Calu3 (cell line): ENCODE results near the gene GRAMD4. TPM values are rescaled to one million over a fixed set of nuclear protein-coding genes. Genes with fewer than 3 reads are reported as not detected.

ENCODE experiments used
- BruUV-seq: library from RNA; stranded (reverse); fragments of 400-500 nt; replicated peaks from 2 replicates; lab custom pipeline; 2021; lab: Mats Ljungman, UMichigan
- CTCF ChIA-PET: fragments of 300-600 bp; sonication (Branson Sonifier 250); formaldehyde crosslinking; loops from one replicate; lab custom pipeline; 2022; ENCODE audit warnings: antibody characterized with exemption; lab: Charles Lee
- DNase-seq: peaks from one replicate; pipeline ENCODE4 v3.0.0; 2022
- H3K27ac Mint-ChIP-seq: one replicate; pipeline ENCODE4 v1.8.0; 2022; ENCODE audit warnings: mixed read lengths; ENCODE audit not compliant: unreplicated experiment
- H3K27me3 Mint-ChIP-seq: one replicate; pipeline ENCODE4 v1.8.0; 2022; ENCODE audit warnings: mixed read lengths; ENCODE audit not compliant: unreplicated experiment
- H3K36me3 Mint-ChIP-seq: one replicate; pipeline ENCODE4 v1.8.0; 2022; ENCODE audit warnings: mild to moderate bottlenecking, moderate library complexity, mixed read lengths; ENCODE audit not compliant: insufficient read depth, unreplicated experiment
- H3K4me1 Mint-ChIP-seq: one replicate; pipeline ENCODE4 v1.8.0; 2022; ENCODE audit warnings: mild to moderate bottlenecking, low read depth, mixed read lengths; ENCODE audit not compliant: unreplicated experiment
- H3K4me3 Mint-ChIP-seq: one replicate; pipeline ENCODE4 v1.8.0; 2022; ENCODE audit warnings: mild to moderate bottlenecking, low read depth, moderate library complexity, mixed read lengths; ENCODE audit not compliant: unreplicated experiment
- H3K9me3 Mint-ChIP-seq: one replicate; pipeline ENCODE4 v1.8.0; 2022; ENCODE audit warnings: low read depth, mixed read lengths; ENCODE audit not compliant: unreplicated experiment
- CTCF ChIP-seq: fragments of 200-600 bp; IDR thresholded peaks from one replicate; pipeline ENCODE4 v1.8.0; 2022; ENCODE audit warnings: antibody characterized with exemption; ENCODE audit not compliant: unreplicated experiment
- intact Hi-C: fragments of 100-400 bp; cut with micrococcal nuclease; formaldehyde crosslinking; loops from one replicate; pipeline ENCODE4 v1.10.0; 2022; ENCODE audit not compliant: unreplicated experiment
- total RNA-seq: library from RNA; stranded (reverse); gene quantifications from 2 replicates; pipeline ENCODE4 v1.2.3, GENCODE V29; 2022

Gene GRAMD4
- total RNA-seq, 1 experiment from 2014 or later = 61.2 TPM

GRCh38 chr22:46654426-46654825, 34.2 kb downstream of the GRAMD4 start:
- BruUV-seq = no TSS peak
- CTCF ChIA-PET = no interaction called here
- no peak overlapping the region for H3K4me3 Mint-ChIP-seq
- no peaks in the 10 kb centered on the region for H3K27me3 Mint-ChIP-seq
- H3K27ac Mint-ChIP-seq = no peak overlapping the region
- peaks cover 16% of the 10 kb centered on the region for H3K4me1 Mint-ChIP-seq
- TF ChIP-seq CTCF = no peak
- intact Hi-C loops = no loop called here
- no peaks in the 10 kb centered on the region for H3K9me3 Mint-ChIP-seq
- DNase-seq = no peak
- peaks cover 14% of the 10 kb centered on the region for H3K36me3 Mint-ChIP-seq

DNA sequence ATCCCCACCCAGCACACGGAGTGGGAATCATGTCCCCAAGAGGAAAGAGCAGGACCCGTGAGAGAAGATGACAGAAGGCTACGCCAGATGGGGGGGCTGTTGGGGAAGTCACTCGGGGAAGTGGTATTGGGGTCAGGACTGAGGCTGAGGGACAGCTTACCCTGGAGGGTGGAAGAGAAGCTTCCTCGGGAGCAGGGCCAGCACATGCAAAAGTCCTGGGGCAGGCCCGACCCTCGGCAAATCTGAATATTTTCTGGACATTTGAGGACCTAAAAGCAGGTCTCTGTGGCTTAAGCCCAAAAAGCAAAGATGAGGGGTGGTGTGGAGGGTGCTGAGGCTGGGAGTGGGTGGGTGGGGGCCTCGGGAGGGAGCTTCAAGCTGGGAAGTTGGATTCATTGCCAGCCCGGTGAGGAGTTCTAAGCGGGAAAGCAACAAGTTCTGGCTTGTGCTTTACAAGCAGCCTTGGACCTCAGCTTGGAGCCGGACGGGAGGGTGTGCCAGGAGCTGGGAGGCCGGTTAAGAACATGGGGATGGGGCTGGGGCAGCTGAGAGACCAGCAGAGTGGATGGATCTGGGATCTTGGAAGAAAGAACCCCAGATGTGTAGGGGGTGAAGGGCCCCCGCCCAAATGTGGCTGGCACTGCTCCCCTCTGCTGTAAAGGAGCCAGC, 34.9 kb downstream of the GRAMD4 start:
- no peak overlapping the region for H3K27ac Mint-ChIP-seq
- H3K4me1 Mint-ChIP-seq = peaks cover 20% of the 10 kb centered on the region
- peaks cover 17% of the 10 kb centered on the region for H3K36me3 Mint-ChIP-seq
- no peaks in the 10 kb centered on the region for H3K27me3 Mint-ChIP-seq
- no peak for TF ChIP-seq CTCF
- no peak for DNase-seq
- BruUV-seq = no TSS peak
- no peak overlapping the region for H3K4me3 Mint-ChIP-seq
- CTCF ChIA-PET = no interaction called here
- no peaks in the 10 kb centered on the region for H3K9me3 Mint-ChIP-seq
- intact Hi-C loops = no loop called here

- TF ChIP-seq CTCF = no peak
- Mint-ChIP-seq H3K4me3 (no peak overlapping the region), H3K4me1 (peaks cover 29% of the 10 kb centered on the region), H3K36me3 (peaks cover 18% of the 10 kb centered on the region), H3K9me3 (no peaks in the 10 kb centered on the region), H3K27me3 (no peaks in the 10 kb centered on the region), H3K27ac (no peak overlapping the region)
- no peak for DNase-seq
- CTCF ChIA-PET = no interaction called here
- BruUV-seq = no TSS peak
- intact Hi-C loops = no loop called here
Measured at GRCh38 chr22:46655861-46656608, 35.8 kb downstream of the GRAMD4 start.

GRCh38 chr22:46656856-46657654, 36.9 kb downstream of the GRAMD4 start:
- CTCF ChIA-PET = no interaction called here
- peaks cover 33% of the 10 kb centered on the region for H3K4me1 Mint-ChIP-seq
- no peak for DNase-seq
- H3K9me3 Mint-ChIP-seq = no peaks in the 10 kb centered on the region
- H3K27me3 Mint-ChIP-seq = no peaks in the 10 kb centered on the region
- intact Hi-C loops = no loop called here
- TF ChIP-seq CTCF = no peak
- no peak overlapping the region for H3K27ac Mint-ChIP-seq
- no peak overlapping the region for H3K4me3 Mint-ChIP-seq
- H3K36me3 Mint-ChIP-seq = peaks cover 18% of the 10 kb centered on the region
- no TSS peak for BruUV-seq
